H1 (cell line): ENCODE data around the gene CD4. TPM values are rescaled to one million over a fixed set of nuclear protein-coding genes. Genes with fewer than 3 reads are reported as not detected.

ENCODE experiments used
- CTCF ChIA-PET: fragments of 300-600 bp; sonication (Branson Sonifier 250); formaldehyde crosslinking; loops from one replicate; lab custom pipeline; 2021; ENCODE audit not compliant: partially characterized antibody; lab: Charles Lee
- POLR2A ChIA-PET: fragments of 300-600 bp; sonication (Branson Sonifier 250); formaldehyde crosslinking; loops from one replicate; lab custom pipeline; 2021; ENCODE audit warnings: inconsistent platforms; ENCODE audit not compliant: partially characterized antibody; lab: Charles Lee
- DNase-seq, 2 experiments: peaks; one replicate each; pipeline versions ENCODE4 v3.0.0 to v3.0.0-alpha.2; 2010 to 2022; ENCODE audit warnings: low spot score in 2 of 2, low read depth in 1 of 2, mixed read lengths in 1 of 2
- FAIRE-seq: peaks from 2 replicates; lab custom pipeline; 2011; peaks lifted over from hg19 to GRCh38; lab: Jason Lieb, UNC
- H2AFZ ChIP-seq: 2 replicates; pipeline ENCODE4 v1.8.1; 2012; ENCODE audit warnings: low read length, inconsistent platforms
- H2AK5ac ChIP-seq: 2 replicates; pipeline ENCODE4 v1.6.1; 2013; ENCODE audit warnings: low read depth, low read length
- H2BK120ac ChIP-seq: replicated peaks from 2 replicates; pipeline ENCODE3; 2013; ENCODE audit warnings: low read depth, low read length, inconsistent platforms
- H2BK12ac ChIP-seq: 2 replicates; pipeline ENCODE4 v1.6.1; 2013; ENCODE audit warnings: low read depth, low read length
- H2BK15ac ChIP-seq: 2 replicates; pipeline ENCODE4 v1.6.1; 2013; ENCODE audit warnings: low read length
- H2BK20ac ChIP-seq: 2 replicates; pipeline ENCODE4 v1.6.1; 2013; ENCODE audit warnings: low read length
- H2BK5ac ChIP-seq: 2 replicates; pipeline ENCODE4 v1.6.1; 2013; ENCODE audit warnings: low read depth, low read length
- H3K14ac ChIP-seq: 2 replicates; pipeline ENCODE4 v1.6.1; 2013; ENCODE audit warnings: inconsistent platforms; ENCODE audit not compliant: insufficient read length
- H3K18ac ChIP-seq: 2 replicates; pipeline ENCODE4 v1.6.1; 2013; ENCODE audit warnings: low read length; ENCODE audit errors: extremely low read depth
- H3K23ac ChIP-seq: 2 replicates; pipeline ENCODE4 v1.6.1; 2013; ENCODE audit warnings: inconsistent platforms; ENCODE audit not compliant: insufficient read length
- H3K23me2 ChIP-seq: 2 replicates; pipeline ENCODE4 v1.6.1; 2013; ENCODE audit warnings: low read depth, low read length
- H3K27ac ChIP-seq: 2 replicates; pipeline ENCODE4 v1.6.1; 2011; ENCODE audit warnings: low read depth, low read length, inconsistent platforms
- H3K27me3 ChIP-seq, 4 experiments: replicated peaks in 1 of 4; 1 replicate in 1 of 4; 2 replicates in 3 of 4; pipeline versions ENCODE4 v1.6.1 to v1.8.1; 2011 to 2013; ENCODE audit warnings: low read length in 3 of 4, mild to moderate bottlenecking in 3 of 4, inconsistent platforms in 2 of 4, mixed read lengths in 2 of 4, moderate library complexity in 1 of 4; ENCODE audit not compliant: control insufficient read depth in 3 of 4, insufficient read depth in 3 of 4; ENCODE audit errors: extremely low read depth in 1 of 4
- H3K36me3 ChIP-seq, 4 experiments: 2 replicates each; pipeline versions ENCODE4 v1.6.1 to v1.8.1; 2011 to 2013; ENCODE audit warnings: mild to moderate bottlenecking in 4 of 4, low read length in 3 of 4, moderate library complexity in 2 of 4, control low read depth in 1 of 4, inconsistent platforms in 1 of 4; ENCODE audit not compliant: insufficient read depth in 4 of 4, control insufficient read depth in 2 of 4
- H3K4ac ChIP-seq: replicated peaks from 2 replicates; pipeline ENCODE3; 2013; ENCODE audit warnings: low read length, low read depth, mixed read lengths, inconsistent platforms; ENCODE audit not compliant: insufficient read length
- H3K4me1 ChIP-seq, 4 experiments: replicated peaks in 1 of 4; 1 replicate in 1 of 4; 2 replicates in 3 of 4; pipeline versions ENCODE4 v1.6.1 to v1.8.1; 2011 to 2013; ENCODE audit warnings: low read length in 3 of 4, inconsistent platforms in 2 of 4, mixed read lengths in 1 of 4; ENCODE audit not compliant: insufficient read depth in 4 of 4, control insufficient read depth in 3 of 4
- H3K4me2 ChIP-seq, 2 experiments: 2 replicates each; pipeline versions ENCODE4 v1.6.1 to v1.8.1; 2011 to 2013; ENCODE audit warnings: low read depth in 2 of 2, low read length in 2 of 2, control low read depth in 1 of 2, inconsistent platforms in 1 of 2, mild to moderate bottlenecking in 1 of 2; ENCODE audit not compliant: insufficient read depth in 1 of 2
- H3K4me3 ChIP-seq, 4 experiments: fragments of 200-600, 300-600 bp in 1 of 4; sonication (generic), shearing (Covaris generic), sonication (Bioruptor Twin) in 1 of 4; 2 replicates each; pipeline versions ENCODE4 v1.5.1 to v1.8.1; 2011 to 2016; ENCODE audit warnings: low read length in 4 of 4, low read depth in 3 of 4, control low read depth in 2 of 4, inconsistent platforms in 2 of 4, mild to moderate bottlenecking in 2 of 4, mixed read lengths in 1 of 4, moderate library complexity in 1 of 4; ENCODE audit not compliant: insufficient read depth in 2 of 4; ENCODE audit errors: extremely low read depth in 1 of 4
- H3K56ac ChIP-seq: replicated peaks from 2 replicates; pipeline ENCODE3; 2013; ENCODE audit warnings: low read depth, mild to moderate bottlenecking, mixed read lengths, low read length, inconsistent platforms; ENCODE audit not compliant: insufficient read length
- H3K79me1 ChIP-seq: 2 replicates; pipeline ENCODE4 v1.6.1; 2013; ENCODE audit warnings: low read depth, low read length, control low read depth
- H3K79me2 ChIP-seq, 2 experiments: 2 replicates each; pipeline versions ENCODE4 v1.6.1 to v1.8.1; 2012 to 2013; ENCODE audit warnings: low read length in 2 of 2, mild to moderate bottlenecking in 2 of 2, inconsistent platforms in 1 of 2; ENCODE audit not compliant: insufficient read depth in 2 of 2, control insufficient read depth in 1 of 2
- H3K9ac ChIP-seq, 4 experiments: replicated peaks in 1 of 4; 1 replicate in 1 of 4; 2 replicates in 3 of 4; pipeline versions ENCODE4 v1.6.1 to v1.8.1; 2011 to 2013; ENCODE audit warnings: low read depth in 3 of 4, low read length in 3 of 4, control low read depth in 2 of 4, mild to moderate bottlenecking in 2 of 4, moderate library complexity in 2 of 4, inconsistent platforms in 1 of 4; ENCODE audit errors: extremely low read depth in 1 of 4
- H3K9me3 ChIP-seq, 2 experiments: 2 replicates each; pipeline versions ENCODE4 v1.6.1 to v1.8.1; 2012 to 2013; ENCODE audit warnings: mild to moderate bottlenecking in 2 of 2, moderate library complexity in 2 of 2, control low read depth in 1 of 2, inconsistent platforms in 1 of 2, low read depth in 1 of 2, low read length in 1 of 2, mixed read lengths in 1 of 2; ENCODE audit not compliant: insufficient read depth in 2 of 2
- H4K20me1 ChIP-seq, 2 experiments: replicated peaks in 1 of 2; 2 replicates each; pipeline versions ENCODE3 to v1.8.1; 2011 to 2013; ENCODE audit warnings: inconsistent platforms in 2 of 2, low read length in 2 of 2, mild to moderate bottlenecking in 1 of 2; ENCODE audit not compliant: insufficient read depth in 2 of 2, control insufficient read depth in 1 of 2
- H4K5ac ChIP-seq: 2 replicates; pipeline ENCODE4 v1.6.1; 2013; ENCODE audit warnings: low read length, low read depth, mixed read lengths, inconsistent platforms; ENCODE audit not compliant: insufficient read length
- H4K8ac ChIP-seq: 2 replicates; pipeline ENCODE4 v1.8.0; 2013; ENCODE audit warnings: mild to moderate bottlenecking, moderate library complexity, low read length, inconsistent platforms; ENCODE audit not compliant: insufficient read depth; ENCODE audit errors: extremely low read depth
- H4K91ac ChIP-seq: replicated peaks from 2 replicates; pipeline ENCODE3; 2013; ENCODE audit warnings: low read length, mixed read lengths, inconsistent platforms; ENCODE audit not compliant: insufficient read length
- CEBPB ChIP-seq: IDR thresholded peaks from 2 replicates; pipeline ENCODE4 v1.6.1; 2012; ENCODE audit warnings: low read depth, low read length
- NANOG ChIP-seq: IDR thresholded peaks from 2 replicates; pipeline ENCODE4 v1.6.1; 2011; ENCODE audit warnings: low read length, low read depth, mild to moderate bottlenecking, inconsistent platforms; ENCODE audit not compliant: insufficient read depth, poor library complexity, severe bottlenecking
- WGBS, 2 experiments: shearing (Covaris generic) in 1 of 2; methylation state at CpG; one replicate each; pipeline versions ENCODE4 v1.1.6 to v1.1.7; 2013 to 2015; ENCODE audit warnings: low lambda C conversion rate in 2 of 2, mixed read lengths in 2 of 2, inconsistent platforms in 1 of 2, low coverage in 1 of 2, missing lambda C conversion rate in 1 of 2; ENCODE audit not compliant: insufficient replicate concordance in 2 of 2, insufficient coverage in 1 of 2, insufficient read length in 1 of 2; ENCODE audit errors: extremely low coverage in 1 of 2, missing lambda C conversion rate in 1 of 2; 5-methylcytosine and 5-hydroxymethylcytosine counted together
- polyA plus RNA-seq, 7 experiments: library from polyadenylated mRNA; depleted of rRNA in 3 of 7; stranded (reverse) in 5 of 7; unstranded in 2 of 7; fragments of >200 nt in 5 of 7; fragments of 200-250 nt in 2 of 7; gene quantifications; 1 replicate in 5 of 7; 2 replicates in 1 of 7; 4 replicates in 1 of 7; pipeline versions ENCODE4 v1.2.1 to v1.2.3, GENCODE V29; 2011 to 2013; ENCODE audit warnings: missing spikeins in 2 of 7, mixed read lengths in 2 of 7
- total RNA-seq: library from RNA; stranded (reverse); fragmentation: NEBNext Ultra II Directional; extraction: Animal tissue kit (Norgen Biotek cat#: 25700); gene quantifications from 2 replicates; pipeline ENCODE4 v1.2.1, GENCODE V29; 2021

CD4 gene
- total and polyA plus RNA-seq, 2 of the 8 experiments (the other 6 are each of a cell fraction or from before 2014, with no cell fraction given) = 3.4 to 5.1 TPM

- WGBS, 2 experiments = 78% methylated on average over 8 of the region's 10 CpGs; no CpG with 5 or more reads in 1 of the 2 experiments
- Histone ChIP-seq H3K9me3 (0 out of 4 replicates have a peak, but pooled peaks cover 0 to 2% of the 10 kb centered on the region in 2 experiments), H4K5ac (no peak overlapping the region), H3K4me3 (no peak overlapping the region), H2AFZ (0 out of 2 replicates have a peak overlapping the region, but pooled peaks have one; percentile 20), H3K23me2 (no peaks in the 10 kb centered on the region; the same call in 1 of the 2 replicates), H3K14ac (no peak overlapping the region), H2BK15ac (no peak overlapping the region), H3K27me3 (no peaks in the 10 kb centered on the region; a peak in 1 of 7 replicates), H3K56ac (no peak overlapping the region), H3K18ac (0 out of 2 replicates have a peak overlapping the region, but pooled peaks have one; percentile 16), H3K9ac (no peak overlapping the region), H3K79me1 (no peaks in the 10 kb centered on the region), H4K91ac (no peak overlapping the region), H3K4me1 (peaks cover 0 to 4% (median 2%) of the 10 kb centered on the region in 4 experiments; a peak in 4 of 7 replicates), H2BK5ac (no peak overlapping the region), H2BK12ac (peak overlapping the region; percentile 95), H3K23ac (no peak overlapping the region), H2BK120ac (no peak overlapping the region), H3K36me3 (no peaks in the 10 kb centered on the region), H4K20me1 (no peaks in the 10 kb centered on the region), H3K4ac (no peak overlapping the region), H2AK5ac (no peak overlapping the region), H3K79me2 (no peaks in the 10 kb centered on the region), H3K27ac (no peak overlapping the region), H3K4me2 (0 out of 4 replicates have a peak overlapping the region, but pooled peaks of 1 of the 2 experiments have one; percentile 6), H2BK20ac (no peak overlapping the region), H4K8ac (no peak overlapping the region; the same call in 1 of the 2 replicates)
- no peak for DNase-seq
- POLR2A ChIA-PET = interaction anchor here (0.6 to 1.2 kb wide), 2 partner anchors 12 to 40 kb away, joined by 3 to 6 read pairs; partner anchors contain the start of gene GPR162
- CTCF ChIA-PET = interaction anchor here (2.9 to 6.4 kb wide), 2 partner anchors 16 to 31 kb away, joined by 9 to 45 read pairs; no protein-coding TSS in a partner anchor
- TF ChIP-seq NANOG (no peak), CEBPB (peak; percentile 44; the same call in 1 of the 2 replicates)
- no peak for FAIRE-seq
Observed at GRCh38 chr12:6809056-6809455, 19.7 kb downstream of the CD4 start.
